CD4-positive, alpha-beta T cell (primary cell): ENCODE results near the gene GRIN2B. TPM values are rescaled to one million over a fixed set of nuclear protein-coding genes. Genes with fewer than 3 reads are reported as not detected.

ENCODE experiments used
- ATAC-seq: fragments of 200-7000 bp; cut with Tn5 transposase; one replicate; pipeline ENCODE4 v1.10.0; 2022; ENCODE audit warnings: mild to moderate bottlenecking; ENCODE audit not compliant: poor library complexity
- CTCF ChIA-PET: fragments of 350-600 bp; sonication (Branson Sonifier 250); formaldehyde crosslinking; loops from one replicate; lab custom pipeline; 2021; ENCODE audit warnings: antibody characterized with exemption, inconsistent platforms; lab: Charles Lee
- POLR2A ChIA-PET: fragments of 350-600 bp; sonication (Branson Sonifier 250); formaldehyde crosslinking; loops from one replicate; lab custom pipeline; 2021; ENCODE audit warnings: antibody characterized with exemption, inconsistent platforms; lab: Charles Lee
- DNase-seq, 14 experiments: peaks; one replicate each; pipeline ENCODE4 v3.0.0-alpha.2; 2013 to 2020; ENCODE audit warnings: mixed read lengths in 2 of 14
- H3K27ac ChIP-seq, 2 donors: one replicate each; pipeline versions ENCODE4 v1.5.1 to v1.7.0; 2013; ENCODE audit warnings: low read length in 2 of 2, low read depth in 1 of 2, mild to moderate bottlenecking in 1 of 2
- H3K27me3 ChIP-seq, 2 experiments: 1 replicate in 1 of 2; 2 replicates in 1 of 2; pipeline versions ENCODE4 v1.6.1 to v1.7.0; 2013; ENCODE audit warnings: low read length in 2 of 2, control low read depth in 1 of 2, mild to moderate bottlenecking in 1 of 2, moderate library complexity in 1 of 2; ENCODE audit not compliant: insufficient read depth in 2 of 2, control insufficient read depth in 1 of 2
- H3K36me3 ChIP-seq: one replicate; pipeline ENCODE4 v1.6.1; 2013; ENCODE audit warnings: low read length, control low read depth; ENCODE audit not compliant: insufficient read depth
- H3K4me1 ChIP-seq: one replicate; pipeline ENCODE4 v1.6.1; 2013; ENCODE audit warnings: low read length, control low read depth; ENCODE audit not compliant: insufficient read depth
- H3K4me3 ChIP-seq: one replicate; pipeline ENCODE4 v1.5.1; 2013; ENCODE audit warnings: mild to moderate bottlenecking, low read length, moderate library complexity
- H3K9me3 ChIP-seq, 2 experiments: 1 replicate in 1 of 2; 2 replicates in 1 of 2; pipeline versions ENCODE4 v1.6.1 to v1.7.0; 2013; ENCODE audit warnings: low read length in 2 of 2, mild to moderate bottlenecking in 2 of 2, control low read depth in 1 of 2, moderate library complexity in 1 of 2; ENCODE audit not compliant: control insufficient read depth in 1 of 2, insufficient read depth in 1 of 2
- H3K27ac Mint-ChIP-seq: one replicate; pipeline ENCODE4 v1.8.0; 2020; ENCODE audit warnings: mixed read lengths
- H3K27me3 Mint-ChIP-seq: one replicate; pipeline ENCODE4 v1.8.0; 2021; ENCODE audit warnings: mixed read lengths
- H3K36me3 Mint-ChIP-seq: one replicate; pipeline ENCODE4 v1.8.0; 2021; ENCODE audit warnings: low read depth, mixed read lengths
- H3K4me1 Mint-ChIP-seq: one replicate; pipeline ENCODE4 v1.8.0; 2021; ENCODE audit warnings: low read depth, mixed read lengths
- H3K4me3 Mint-ChIP-seq: one replicate; pipeline ENCODE4 v1.8.0; 2020; ENCODE audit warnings: mild to moderate bottlenecking, mixed read lengths
- H3K9me3 Mint-ChIP-seq: one replicate; pipeline ENCODE4 v1.8.0; 2020; ENCODE audit warnings: mixed read lengths
- CTCF ChIP-seq: fragments of 200-600 bp; IDR thresholded peaks from one replicate; pipeline ENCODE4 v1.8.0; 2022; ENCODE audit warnings: antibody characterized with exemption, mild to moderate bottlenecking
- intact Hi-C, 2 experiments: fragments of 100-400 bp; cut with DNase I in 1 of 2; cut with micrococcal nuclease in 1 of 2; formaldehyde crosslinking; loops; one replicate each; pipeline versions ENCODE4 v1.15.1 to v1.9.0; 2023 to 2025; cut with DNase I, micrococcal nuclease
- total RNA-seq, 174 experiments: library from RNA in 2 of 174; stranded (reverse) in 2 of 174; gene quantifications; one replicate each; pipeline ENCODE4 v1.2.3 and lab custom pipeline; 2021 to 2026

GRIN2B gene
- total RNA-seq, 2 experiments from 2014 or later, result not detected

GRCh38 chr12:13978876-13979275, 2.5 kb downstream of the GRIN2B start:
- CTCF ChIA-PET, result no interaction called here
- Histone ChIP-seq H3K27ac (no peak overlapping the region), H3K9me3 (peaks cover 0 to 8% of the 10 kb centered on the region in 2 experiments), H3K27me3 (peaks cover 43 to 58% of the 10 kb centered on the region in 2 experiments), H3K36me3 (no peaks in the 10 kb centered on the region), H3K4me3 (no peak overlapping the region), H3K4me1 (peaks cover 7% of the 10 kb centered on the region)
- no peak overlapping the region for H3K4me3 Mint-ChIP-seq
- intact Hi-C loops, result no loop called here
- peaks cover 6% of the 10 kb centered on the region for H3K4me1 Mint-ChIP-seq
- peaks cover 79% of the 10 kb centered on the region for H3K27me3 Mint-ChIP-seq
- POLR2A ChIA-PET, result no interaction called here
- no peak for DNase-seq
- no peak for TF ChIP-seq CTCF
- no peaks in the 10 kb centered on the region for H3K36me3 Mint-ChIP-seq
- no peaks in the 10 kb centered on the region for H3K9me3 Mint-ChIP-seq
- no peak overlapping the region for H3K27ac Mint-ChIP-seq
- no peak for ATAC-seq

GRCh38 chr12:13976880-13977279, 4.5 kb downstream of the GRIN2B start:
- intact Hi-C loops, result no loop called here
- peaks cover 59% of the 10 kb centered on the region for H3K27me3 Mint-ChIP-seq

GRCh38 chr12:13976028-13976584, 5.3 kb downstream of the GRIN2B start:
- intact Hi-C loops, result no loop called here
- H3K27me3 Mint-ChIP-seq, result peaks cover 55% of the 10 kb centered on the region
- H3K4me1 ChIP-seq, result peaks cover under 1% of the 10 kb centered on the region

More at GRCh38 chr12:13976880-13977279, 4.5 kb downstream of the GRIN2B start:
- ATAC-seq (no peak), DNase-seq (no peak)
- Histone ChIP-seq H3K36me3 (no peaks in the 10 kb centered on the region), H3K27me3 (peaks cover 31 to 42% of the 10 kb centered on the region in 2 experiments), H3K4me1 (peaks cover 7% of the 10 kb centered on the region), H3K9me3 (peaks cover 0 to 4% of the 10 kb centered on the region in 2 experiments), H3K27ac (no peak overlapping the region), H3K4me3 (no peak overlapping the region)
- no peak overlapping the region for H3K27ac Mint-ChIP-seq
- peaks cover 6% of the 10 kb centered on the region for H3K4me1 Mint-ChIP-seq
- no peaks in the 10 kb centered on the region for H3K36me3 Mint-ChIP-seq
- CTCF ChIA-PET, result no interaction called here
- POLR2A ChIA-PET, result no interaction called here
- no peak for TF ChIP-seq CTCF
- no peaks in the 10 kb centered on the region for H3K9me3 Mint-ChIP-seq
- H3K4me3 Mint-ChIP-seq, result no peak overlapping the region

More at GRCh38 chr12:13976028-13976584, 5.3 kb downstream of the GRIN2B start:
- peaks cover 25 to 36% of the 10 kb centered on the region in 2 experiments for H3K27me3 ChIP-seq
- POLR2A ChIA-PET, result no interaction called here
- H3K9me3 Mint-ChIP-seq, result no peaks in the 10 kb centered on the region
- no peak overlapping the region for H3K27ac ChIP-seq
- H3K9me3 ChIP-seq, result peaks cover 0 to 2% of the 10 kb centered on the region in 2 experiments
- H3K36me3 Mint-ChIP-seq, result no peaks in the 10 kb centered on the region
- ATAC-seq (no peak), DNase-seq (no peak)
- no peak overlapping the region for H3K4me3 ChIP-seq
- no peaks in the 10 kb centered on the region for H3K36me3 ChIP-seq
- H3K4me1 Mint-ChIP-seq, result peaks cover 1% of the 10 kb centered on the region
- CTCF ChIA-PET, result no interaction called here
- no peak overlapping the region for H3K4me3 Mint-ChIP-seq
- no peak overlapping the region for H3K27ac Mint-ChIP-seq
- TF ChIP-seq CTCF, result no peak
